Activated CD8-positive, alpha-beta memory T cell treated with anti-CD3 and anti-CD28 coated beads, Interleukin-2, amount 10 ng/mL, durations not matched to agents 7 days and 5 days (primary cell): ENCODE data around the gene SPSB4. TPM values are rescaled to one million over a fixed set of nuclear protein-coding genes. Genes with fewer than 3 reads are reported as not detected.

Experiments used
- ATAC-seq: fragments of 150-1000 bp; cut with Tn5 transposase; one replicate; pipeline ENCODE4 v1.10.0; 2021; ENCODE audit warnings: moderate library complexity
- CTCF ChIA-PET: fragments of 350-600 bp; sonication (Branson Sonifier 250); formaldehyde crosslinking; loops from one replicate; lab custom pipeline; 2021; ENCODE audit warnings: antibody characterized with exemption; lab: Charles Lee
- DNase-seq: peaks from one replicate; pipeline ENCODE4 v3.0.0-alpha.2; 2020
- H3K27ac Mint-ChIP-seq: one replicate; pipeline ENCODE4 v1.8.0; 2021; ENCODE audit warnings: mild to moderate bottlenecking, mixed read lengths
- H3K27me3 Mint-ChIP-seq: one replicate; pipeline ENCODE4 v1.8.0; 2021; ENCODE audit warnings: mixed read lengths
- H3K36me3 Mint-ChIP-seq: one replicate; pipeline ENCODE4 v1.8.0; 2021; ENCODE audit warnings: mild to moderate bottlenecking, mixed read lengths
- H3K4me1 Mint-ChIP-seq: one replicate; pipeline ENCODE4 v1.8.0; 2021; ENCODE audit warnings: mixed read lengths
- H3K4me3 Mint-ChIP-seq: one replicate; pipeline ENCODE4 v1.8.0; 2021; ENCODE audit warnings: mild to moderate bottlenecking, moderate library complexity, mixed read lengths
- H3K9me3 Mint-ChIP-seq: one replicate; pipeline ENCODE4 v1.8.0; 2022; ENCODE audit warnings: low read depth, mixed read lengths
- total RNA-seq, 2 experiments: library from RNA; stranded (reverse); gene quantifications; one replicate each; pipeline ENCODE4 v1.2.3, GENCODE V29; 2021

Gene SPSB4
- total RNA-seq, 2 experiments from 2014 or later: 0.28 TPM; not detected in 1

DNA sequence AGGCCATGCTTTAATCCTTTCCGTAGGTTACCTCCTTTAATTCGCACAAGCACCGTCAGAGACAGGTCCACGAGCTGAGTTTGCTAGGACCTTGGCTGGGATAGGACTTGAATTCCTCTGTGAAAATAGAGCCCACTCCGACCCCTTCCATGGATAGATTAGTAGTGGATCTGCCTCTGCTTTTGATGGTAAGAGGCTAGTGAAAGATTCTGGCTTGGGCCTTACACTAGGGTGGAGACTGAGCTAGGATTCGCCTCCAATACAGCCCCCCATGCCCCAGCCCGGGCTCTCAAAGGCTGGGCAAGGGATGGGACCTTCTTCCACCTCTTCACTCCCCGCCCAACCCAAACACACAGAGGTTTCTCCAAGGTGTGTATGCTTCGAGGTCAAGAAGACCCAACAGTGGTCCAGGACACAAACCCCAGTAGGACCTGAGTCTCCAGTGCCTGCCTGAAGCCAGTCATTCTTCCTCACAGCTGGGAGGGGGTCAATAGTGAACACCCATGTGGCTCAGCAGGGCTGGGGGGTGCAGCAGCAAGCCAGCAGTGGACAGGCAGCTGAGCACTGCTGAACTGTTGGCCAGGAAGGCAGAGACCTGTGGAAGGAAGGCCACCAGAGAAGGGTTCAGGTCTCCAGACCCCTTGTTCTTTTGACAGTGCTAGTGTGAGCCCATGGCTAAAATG, 75.7 kb downstream of the SPSB4 start:
- CTCF ChIA-PET: interaction anchor here (0.5 kb wide), 1 partner anchor 344 kb away, joined by 7 read pairs; no protein-coding TSS in a partner anchor
- DNase-seq (no peak), ATAC-seq (no peak)
- Mint-ChIP-seq H3K4me1 (no peaks in the 10 kb centered on the region), H3K9me3 (no peaks in the 10 kb centered on the region), H3K4me3 (no peak overlapping the region), H3K36me3 (no peaks in the 10 kb centered on the region), H3K27ac (no peak overlapping the region), H3K27me3 (peaks cover 21% of the 10 kb centered on the region)

DNA sequence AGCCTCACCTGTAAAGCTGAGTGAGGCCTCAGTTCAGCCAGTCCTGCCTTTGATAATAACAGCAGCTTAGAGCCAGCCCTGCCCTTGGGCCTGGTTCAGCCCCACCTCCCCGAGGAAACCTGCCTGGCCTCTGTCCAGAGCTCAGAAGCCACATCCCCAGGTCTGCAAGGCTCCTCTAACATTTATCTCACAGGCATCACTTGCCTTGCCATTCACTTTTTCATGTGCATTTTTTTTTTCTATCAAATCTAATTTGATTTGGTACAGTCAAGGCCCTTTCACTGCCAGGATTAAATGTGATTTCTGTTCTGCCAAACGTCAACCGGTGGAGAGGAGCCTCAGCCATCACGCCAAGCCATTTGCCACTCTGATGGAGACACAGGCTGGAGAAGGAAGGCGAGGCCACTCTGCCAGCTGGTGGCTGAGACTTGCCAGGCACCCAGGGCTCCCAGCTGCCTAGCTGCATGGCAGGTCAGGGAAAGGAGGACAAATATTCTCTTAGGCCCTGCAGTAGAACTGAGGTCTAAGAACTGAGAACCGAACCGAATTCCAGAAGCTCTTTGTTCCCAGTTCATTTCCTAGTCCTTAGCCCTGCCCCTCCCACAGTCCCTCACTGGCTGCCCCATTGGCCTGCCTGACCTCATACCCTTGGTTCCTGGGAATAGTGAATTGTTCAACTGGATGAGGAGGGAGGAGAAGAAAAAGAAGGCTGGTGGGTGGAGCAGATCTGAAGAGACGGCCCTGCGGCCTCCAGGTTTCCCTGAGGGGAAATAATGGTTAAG, 76.4 kb downstream of the SPSB4 start:
- CTCF ChIA-PET: no interaction called here
- Mint-ChIP-seq H3K27ac (no peak overlapping the region), H3K27me3 (peaks cover 18% of the 10 kb centered on the region), H3K36me3 (no peaks in the 10 kb centered on the region), H3K4me1 (no peaks in the 10 kb centered on the region), H3K9me3 (no peaks in the 10 kb centered on the region), H3K4me3 (no peak overlapping the region)
- DNase-seq (peak; percentile 33), ATAC-seq (no peak)

DNA sequence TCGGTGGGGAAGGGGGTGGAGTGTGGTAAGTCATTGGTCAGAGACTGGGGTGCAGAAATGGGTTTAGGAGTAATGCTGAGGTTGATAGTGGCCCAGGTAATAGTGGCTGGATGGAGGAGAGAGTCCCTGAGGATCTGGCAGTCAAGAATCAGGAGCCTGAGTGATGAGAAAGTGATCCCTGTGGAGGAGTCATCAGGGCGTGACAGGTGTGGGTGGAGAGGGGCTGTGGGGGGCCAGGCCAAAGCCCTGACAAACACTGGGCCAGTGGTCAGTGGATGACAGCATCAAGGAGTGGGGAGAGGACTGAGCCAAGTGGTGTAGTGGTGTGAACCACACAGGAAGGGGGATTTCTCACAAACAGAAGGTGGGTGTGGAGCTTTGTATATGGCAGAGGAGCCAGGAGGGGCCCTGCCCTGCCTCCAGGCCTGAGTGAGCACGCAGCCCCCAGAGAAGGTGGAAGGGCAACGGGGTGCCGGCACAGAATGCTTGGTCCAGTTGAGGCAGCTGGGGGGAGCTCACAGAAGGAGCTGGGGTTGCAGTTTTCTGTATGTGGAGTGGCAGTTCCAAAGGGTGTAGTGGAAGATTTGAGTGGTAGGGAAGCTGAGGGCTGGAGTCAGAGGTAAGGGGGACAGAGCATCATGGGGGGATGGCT, 77.1 kb downstream of the SPSB4 start:
- no peaks in the 10 kb centered on the region for H3K9me3 Mint-ChIP-seq
- no peaks in the 10 kb centered on the region for H3K4me1 Mint-ChIP-seq
- ATAC-seq (no peak), DNase-seq (no peak)
- CTCF ChIA-PET: interaction anchor here (1.2 kb wide), 1 partner anchor 64 kb away, joined by 3 read pairs; no protein-coding TSS in a partner anchor
- no peak overlapping the region for H3K27ac Mint-ChIP-seq
- H3K36me3 Mint-ChIP-seq: no peaks in the 10 kb centered on the region
- H3K4me3 Mint-ChIP-seq: no peak overlapping the region
- H3K27me3 Mint-ChIP-seq: peaks cover 19% of the 10 kb centered on the region

DNA sequence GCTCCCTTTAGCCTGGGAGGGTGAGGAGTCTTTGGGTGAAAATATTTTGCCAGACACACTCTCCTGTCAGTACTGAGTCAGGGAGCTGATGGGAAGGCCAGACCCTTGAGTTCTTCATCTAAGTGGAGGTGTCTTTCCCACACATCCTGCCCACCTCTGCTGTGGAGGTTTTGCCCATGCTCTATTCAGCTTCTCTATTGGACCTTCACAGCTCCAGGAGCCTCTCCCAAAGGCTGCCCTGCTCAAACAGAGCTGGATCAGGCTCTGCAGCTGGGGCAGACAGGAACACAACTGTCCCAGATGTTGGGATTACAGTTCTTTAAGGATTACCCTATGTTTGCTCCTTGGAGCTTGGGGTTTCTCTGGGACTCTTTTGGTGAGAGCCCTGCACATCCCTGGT, 77.9 kb downstream of the SPSB4 start:
- ATAC-seq (no peak), DNase-seq (no peak)
- no peaks in the 10 kb centered on the region for H3K9me3 Mint-ChIP-seq
- no peak overlapping the region for H3K27ac Mint-ChIP-seq
- no peaks in the 10 kb centered on the region for H3K4me1 Mint-ChIP-seq
- H3K27me3 Mint-ChIP-seq: peaks cover 17% of the 10 kb centered on the region
- CTCF ChIA-PET: interaction anchor here (1.2 kb wide), 1 partner anchor 63 kb away, joined by 3 read pairs; no protein-coding TSS in a partner anchor
- H3K36me3 Mint-ChIP-seq: no peaks in the 10 kb centered on the region
- H3K4me3 Mint-ChIP-seq: no peak overlapping the region

DNA sequence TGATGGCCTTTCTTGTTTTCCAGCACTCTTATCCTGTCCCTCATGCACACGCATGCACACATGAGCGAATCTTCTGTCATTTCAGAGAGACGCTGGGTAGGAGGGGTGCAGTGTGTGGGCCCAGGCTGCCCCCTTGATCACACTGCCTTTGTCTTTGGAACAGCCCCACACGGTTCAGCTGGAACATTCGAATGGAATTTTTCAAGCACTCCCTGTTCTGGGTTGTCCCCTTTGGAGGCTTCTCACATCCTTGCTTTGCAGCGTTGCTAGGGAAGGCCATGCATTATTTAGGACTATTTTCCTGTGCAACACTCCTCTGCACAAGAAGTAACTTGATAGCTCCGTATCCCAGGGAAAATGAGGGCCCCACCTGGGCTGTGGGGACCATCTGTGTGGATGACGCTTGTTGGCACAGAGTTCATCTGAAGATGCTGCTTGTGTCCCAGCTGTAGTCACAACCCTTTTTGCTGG, 78.4 kb downstream of the SPSB4 start:
- H3K4me3 Mint-ChIP-seq: no peak overlapping the region
- ATAC-seq (no peak), DNase-seq (no peak)
- H3K27me3 Mint-ChIP-seq: peaks cover 15% of the 10 kb centered on the region
- no peak overlapping the region for H3K27ac Mint-ChIP-seq
- H3K4me1 Mint-ChIP-seq: no peaks in the 10 kb centered on the region
- H3K9me3 Mint-ChIP-seq: no peaks in the 10 kb centered on the region
- no peaks in the 10 kb centered on the region for H3K36me3 Mint-ChIP-seq
- CTCF ChIA-PET: no interaction called here

DNA sequence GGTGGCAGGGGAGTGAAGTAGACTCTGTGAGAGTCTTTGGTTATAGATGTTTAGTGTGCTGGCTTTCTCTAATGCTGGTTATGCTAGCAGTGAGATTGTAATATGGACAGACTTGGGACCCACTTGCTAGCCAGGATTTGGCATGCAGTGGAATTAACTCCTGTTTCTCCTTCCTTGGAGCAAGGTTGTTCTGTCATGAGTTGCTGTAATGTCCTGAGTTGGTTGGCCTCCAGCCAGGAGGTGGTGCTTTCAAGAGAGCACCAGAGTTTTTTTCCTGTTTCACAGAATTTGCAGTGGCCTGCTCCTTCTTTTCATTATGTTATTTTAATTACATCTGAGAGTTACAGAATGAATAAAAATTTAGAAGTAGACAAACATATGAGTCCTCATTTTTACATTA, 92.4 kb downstream of the SPSB4 start:
- peaks cover 12% of the 10 kb centered on the region for H3K9me3 Mint-ChIP-seq
- no peak for DNase-seq
- CTCF ChIA-PET: no interaction called here

GRCh38 chr3:141146979-141147470, 95.9 kb downstream of the SPSB4 start:
- Mint-ChIP-seq H3K27ac (no peak overlapping the region), H3K4me1 (peaks cover 13% of the 10 kb centered on the region), H3K4me3 (no peak overlapping the region), H3K27me3 (peaks cover 10% of the 10 kb centered on the region), H3K9me3 (peaks cover 5% of the 10 kb centered on the region), H3K36me3 (peaks cover 2% of the 10 kb centered on the region)
- ATAC-seq: no peak
- CTCF ChIA-PET: interaction anchor here (0.6 kb wide), 1 partner anchor 136 kb away, joined by 3 read pairs; no protein-coding TSS in a partner anchor
- no peak for DNase-seq

More for the DNA sequence above, 92.4 kb downstream of the SPSB4 start:
- Mint-ChIP-seq H3K27me3 (peaks cover 10% of the 10 kb centered on the region), H3K27ac (no peak overlapping the region), H3K4me3 (no peak overlapping the region), H3K36me3 (peaks cover 2% of the 10 kb centered on the region), H3K4me1 (no peaks in the 10 kb centered on the region)
- no peak for ATAC-seq

DNA sequence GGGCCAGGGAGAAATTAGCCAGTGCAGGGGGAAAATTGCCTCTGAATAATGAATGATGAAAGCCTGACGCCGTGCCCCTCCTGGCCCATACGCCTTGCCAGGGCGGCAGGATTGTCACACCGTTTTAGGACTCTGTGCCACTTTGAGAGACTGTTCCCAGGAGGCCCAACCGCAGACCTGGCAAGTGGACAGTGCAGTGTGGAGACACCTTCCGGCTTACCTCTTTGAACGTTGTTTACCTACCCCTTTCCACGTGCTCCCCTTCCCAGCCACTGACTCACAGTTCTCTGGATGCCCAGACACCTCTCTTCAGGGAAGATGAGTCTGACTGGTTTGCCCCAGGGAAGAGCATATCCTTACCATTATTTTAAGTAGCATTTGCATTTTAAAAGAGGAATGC, 96.5 kb downstream of the SPSB4 start:
- CTCF ChIA-PET: interaction anchor here (0.6 kb wide), 1 partner anchor 137 kb away, joined by 3 read pairs; no protein-coding TSS in a partner anchor
- Mint-ChIP-seq H3K9me3 (peaks cover 4% of the 10 kb centered on the region), H3K36me3 (peaks cover 2% of the 10 kb centered on the region), H3K27me3 (peaks cover 8% of the 10 kb centered on the region), H3K4me1 (peaks cover 13% of the 10 kb centered on the region), H3K4me3 (no peak overlapping the region), H3K27ac (no peak overlapping the region)
- DNase-seq (no peak), ATAC-seq (no peak)

- H3K4me1 Mint-ChIP-seq: peaks cover 13% of the 10 kb centered on the region
- ATAC-seq (no peak), DNase-seq (no peak)
- CTCF ChIA-PET: interaction anchor here (0.7 kb wide), 1 partner anchor 98 kb away, joined by 3 read pairs; no protein-coding TSS in a partner anchor
- H3K4me3 Mint-ChIP-seq: no peak overlapping the region
- no peak overlapping the region for H3K27ac Mint-ChIP-seq
- no peaks in the 10 kb centered on the region for H3K36me3 Mint-ChIP-seq
- peaks cover 8% of the 10 kb centered on the region for H3K27me3 Mint-ChIP-seq
- H3K9me3 Mint-ChIP-seq: peaks cover 2% of the 10 kb centered on the region
Measured at GRCh38 chr3:141148169-141148568, 97.0 kb downstream of the SPSB4 start.

DNA sequence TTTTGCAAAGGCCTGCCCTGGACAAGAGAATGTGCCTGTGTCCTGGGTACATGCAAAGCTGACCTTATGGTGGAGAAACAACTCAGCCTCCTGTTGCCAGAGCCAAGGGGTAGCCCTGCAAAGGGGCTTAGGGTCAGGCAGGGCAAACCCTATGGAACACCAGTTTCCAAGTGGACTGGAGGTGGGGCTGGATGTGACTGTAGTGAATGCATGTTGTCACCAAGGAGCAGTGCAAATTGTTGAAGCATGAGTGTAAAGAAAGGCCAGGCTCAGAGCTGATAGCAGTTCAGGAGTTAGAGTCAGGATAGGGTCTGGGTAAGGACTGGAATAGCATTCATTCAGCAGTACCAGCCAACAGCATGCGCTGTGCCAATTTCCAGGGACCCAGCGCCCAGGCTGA, 97.6 kb downstream of the SPSB4 start:
- CTCF ChIA-PET: interaction anchor here (0.7 to 1.2 kb wide), 2 partner anchors 43 to 98 kb away, joined by 3 read pairs; no protein-coding TSS in a partner anchor
- no peak for ATAC-seq

GRCh38 chr3:141150081-141150830, 99.1 kb downstream of the SPSB4 start:
- Mint-ChIP-seq H3K9me3 (no peaks in the 10 kb centered on the region), H3K27ac (no peak overlapping the region), H3K4me3 (no peak overlapping the region), H3K36me3 (no peaks in the 10 kb centered on the region), H3K4me1 (peaks cover 13% of the 10 kb centered on the region), H3K27me3 (peaks cover 2% of the 10 kb centered on the region)
- no peak for DNase-seq
- CTCF ChIA-PET: interaction anchor here (1.2 kb wide), 2 partner anchors 43 to 45 kb away, joined by 3 read pairs; no protein-coding TSS in a partner anchor
- no peak for ATAC-seq

More for the DNA sequence above, 97.6 kb downstream of the SPSB4 start:
- H3K4me3 Mint-ChIP-seq: no peak overlapping the region
- no peak for DNase-seq
- peaks cover 13% of the 10 kb centered on the region for H3K4me1 Mint-ChIP-seq
- no peaks in the 10 kb centered on the region for H3K9me3 Mint-ChIP-seq
- no peaks in the 10 kb centered on the region for H3K36me3 Mint-ChIP-seq
- peaks cover 8% of the 10 kb centered on the region for H3K27me3 Mint-ChIP-seq
- no peak overlapping the region for H3K27ac Mint-ChIP-seq

DNA sequence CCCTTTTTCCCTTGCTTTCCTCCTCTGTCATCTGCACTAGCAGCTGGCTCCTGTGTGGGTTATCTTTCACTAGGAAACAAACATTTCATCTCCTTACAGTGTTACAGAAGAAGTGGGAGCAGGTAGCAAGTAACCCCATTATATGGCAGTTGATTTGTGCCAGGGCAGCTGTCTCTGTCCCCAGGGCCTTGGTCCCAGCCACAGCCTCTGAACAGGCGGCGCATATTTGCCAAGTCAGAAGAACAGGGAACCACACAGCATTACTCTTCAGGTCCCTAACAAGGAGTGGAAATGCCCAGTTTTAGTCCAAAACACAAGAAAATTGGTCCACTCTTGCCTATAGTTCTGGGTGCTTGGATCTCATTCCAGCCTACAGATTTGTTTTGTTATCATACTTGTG, 99.8 kb downstream of the SPSB4 start:
- Mint-ChIP-seq H3K27me3 (peaks cover 5% of the 10 kb centered on the region), H3K36me3 (no peaks in the 10 kb centered on the region), H3K27ac (no peak overlapping the region), H3K4me1 (peaks cover 13% of the 10 kb centered on the region), H3K9me3 (no peaks in the 10 kb centered on the region), H3K4me3 (no peak overlapping the region)
- CTCF ChIA-PET: interaction anchor here (1.2 kb wide), 1 partner anchor 43 kb away, joined by 3 read pairs; no protein-coding TSS in a partner anchor
- DNase-seq: no peak
- no peak for ATAC-seq
